ENCODE results near the gene ANKRD28.
A peak's percentile ranks its signal among the peaks of the same experiment; 100 is the strongest.
"Not testable (repeated sequence)": the region's sequence is repeated elsewhere in the genome, so short reads cannot be mapped to it uniquely, and the experiment has no call there.

Gene ANKRD28

GRCh38 chr3:15813079-15813478 is 15.3 kb upstream of the ANKRD28 start:
- H3K9me3 ChIP-seq (ENCODE audit: control insufficient read depth, insufficient read depth, low read length); H3K36me3 ChIP-seq (ENCODE audit: insufficient read depth, low read length); H3K9ac ChIP-seq (ENCODE audit: low read depth, low read length); H3K4me1 ChIP-seq (ENCODE audit: insufficient read depth, low read length): not testable (repeated sequence)

DNA sequence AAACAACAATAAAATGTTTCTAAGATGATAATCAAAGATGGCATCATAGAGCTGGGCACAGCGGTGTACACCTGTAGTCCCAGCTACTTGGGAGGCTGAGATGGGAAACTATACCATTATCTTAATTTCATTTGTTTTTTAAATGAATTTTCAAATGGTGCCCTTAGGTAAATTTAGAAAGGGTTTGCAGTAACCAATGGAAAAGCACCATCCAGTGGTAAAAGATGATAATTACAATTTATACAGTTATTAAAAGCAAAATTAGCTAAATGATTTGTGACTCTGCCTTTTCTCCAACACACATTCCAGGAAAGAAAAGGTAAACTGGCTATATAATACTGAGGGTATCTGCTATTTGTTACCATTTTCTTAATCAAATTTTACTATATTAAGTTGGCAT is 14.4 kb upstream of the ANKRD28 start:
- Histone ChIP-seq H3K9ac (ENCODE audit: low read depth, low read length) (no peak overlapping the region), H3K9me3 (ENCODE audit: control insufficient read depth, insufficient read depth, low read length) (no peaks in the 10 kb centered on the region), H3K4me1 (ENCODE audit: insufficient read depth, low read length) (no peaks in the 10 kb centered on the region), H3K36me3 (ENCODE audit: insufficient read depth, low read length) (no peaks in the 10 kb centered on the region)

GRCh38 chr3:15810702-15811101 is 12.9 kb upstream of the ANKRD28 start:
- H3K4me1 ChIP-seq (ENCODE audit: insufficient read depth, low read length) = no peaks in the 10 kb centered on the region
- no peaks in the 10 kb centered on the region for H3K9me3 ChIP-seq (ENCODE audit: control insufficient read depth, insufficient read depth, low read length)
- no peak overlapping the region for H3K9ac ChIP-seq (ENCODE audit: low read depth, low read length)
- no peaks in the 10 kb centered on the region for H3K36me3 ChIP-seq (ENCODE audit: insufficient read depth, low read length)

- no peaks in the 10 kb centered on the region for H3K4me1 ChIP-seq (ENCODE audit: insufficient read depth, low read length)
- no peaks in the 10 kb centered on the region for H3K9me3 ChIP-seq (ENCODE audit: control insufficient read depth, insufficient read depth, low read length)
- H3K9ac ChIP-seq (ENCODE audit: low read depth, low read length) = no peak overlapping the region
These were observed 11.5 kb upstream of the ANKRD28 start for GRCh38 chr3:15809313-15809712.

GRCh38 chr3:15808679-15809310 is 11.0 kb upstream of the ANKRD28 start:
- no peaks in the 10 kb centered on the region for H3K4me1 ChIP-seq (ENCODE audit: insufficient read depth, low read length)

More at GRCh38 chr3:15809313-15809712, 11.5 kb upstream of the ANKRD28 start:
- no peaks in the 10 kb centered on the region for H3K36me3 ChIP-seq (ENCODE audit: insufficient read depth, low read length)

DNA sequence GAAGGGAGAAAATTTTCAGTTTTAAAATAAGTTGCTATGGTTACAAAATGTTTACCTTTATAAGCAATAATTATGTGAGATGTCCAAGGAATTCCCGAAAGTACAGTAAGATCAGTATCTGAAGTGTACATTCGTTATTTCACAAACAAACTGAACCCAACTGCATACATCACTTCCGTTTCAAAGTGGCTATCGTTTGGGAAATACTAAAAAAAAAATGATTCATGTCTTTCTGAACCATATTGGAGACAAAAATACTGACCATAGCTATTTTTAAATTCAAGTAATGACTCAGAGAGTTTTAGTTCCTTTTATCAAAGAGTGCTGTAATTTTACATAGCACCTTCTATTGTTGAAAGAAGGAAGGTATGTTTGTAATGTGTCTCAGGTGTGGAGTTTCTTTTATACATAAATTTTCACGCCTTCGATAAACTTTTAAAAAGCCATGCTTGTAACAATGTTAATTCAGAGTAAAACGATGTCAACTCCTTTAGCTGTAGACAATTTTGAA is 8.0 kb upstream of the ANKRD28 start:
- Histone ChIP-seq H3K4me1 (ENCODE audit: insufficient read depth, low read length) (no peaks in the 10 kb centered on the region), H3K9ac (ENCODE audit: low read depth, low read length) (no peak overlapping the region), H3K9me3 (ENCODE audit: control insufficient read depth, insufficient read depth, low read length) (no peaks in the 10 kb centered on the region), H3K36me3 (ENCODE audit: insufficient read depth, low read length) (no peaks in the 10 kb centered on the region)

More at GRCh38 chr3:15808679-15809310, 11.0 kb upstream of the ANKRD28 start:
- H3K9ac ChIP-seq (ENCODE audit: low read depth, low read length) = no peak overlapping the region
- no peaks in the 10 kb centered on the region for H3K36me3 ChIP-seq (ENCODE audit: insufficient read depth, low read length)
- no peaks in the 10 kb centered on the region for H3K9me3 ChIP-seq (ENCODE audit: control insufficient read depth, insufficient read depth, low read length)

DNA sequence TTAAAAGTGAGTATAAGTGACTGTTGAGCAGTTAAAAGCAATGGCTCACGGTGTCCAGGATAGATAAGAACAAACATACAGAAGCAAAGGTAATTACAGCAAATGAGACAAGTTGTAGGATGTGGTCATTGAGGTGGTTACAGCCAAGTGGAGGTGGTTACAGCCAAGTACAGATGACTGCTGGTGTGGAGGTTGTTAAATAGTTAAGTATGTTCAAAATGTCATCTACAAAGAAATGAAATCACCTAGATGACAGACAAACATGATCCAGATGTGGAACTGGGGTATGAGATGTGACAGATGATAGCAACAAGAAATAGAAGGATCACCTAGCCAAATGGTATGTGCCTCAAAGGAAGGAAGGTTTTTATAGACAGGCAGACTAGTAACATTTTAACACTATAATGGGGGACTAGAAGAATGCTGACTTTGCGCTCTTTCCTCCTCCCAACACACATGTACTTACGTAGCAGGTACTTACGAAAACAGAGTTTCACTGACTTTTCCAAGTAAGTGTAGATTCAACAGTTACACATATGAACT is 6.8 kb upstream of the ANKRD28 start:
- H3K4me1 ChIP-seq (ENCODE audit: insufficient read depth, low read length) = no peaks in the 10 kb centered on the region
- no peaks in the 10 kb centered on the region for H3K36me3 ChIP-seq (ENCODE audit: insufficient read depth, low read length)
- no peak overlapping the region for H3K9ac ChIP-seq (ENCODE audit: low read depth, low read length)
- H3K9me3 ChIP-seq (ENCODE audit: control insufficient read depth, insufficient read depth, low read length) = no peaks in the 10 kb centered on the region

GRCh38 chr3:15803921-15804320 is 6.1 kb upstream of the ANKRD28 start:
- Histone ChIP-seq H3K9me3 (ENCODE audit: control insufficient read depth, insufficient read depth, low read length) (no peaks in the 10 kb centered on the region), H3K4me1 (ENCODE audit: insufficient read depth, low read length) (no peaks in the 10 kb centered on the region), H3K9ac (ENCODE audit: low read depth, low read length) (no peak overlapping the region), H3K36me3 (ENCODE audit: insufficient read depth, low read length) (no peaks in the 10 kb centered on the region)

- Histone ChIP-seq H3K9ac (ENCODE audit: low read depth, low read length) (no peak overlapping the region), H3K4me1 (ENCODE audit: insufficient read depth, low read length) (peaks cover 16% of the 10 kb centered on the region; the same call in 1 of the 2 replicates), H3K9me3 (ENCODE audit: control insufficient read depth, insufficient read depth, low read length) (no peaks in the 10 kb centered on the region), H3K36me3 (ENCODE audit: insufficient read depth, low read length) (no peaks in the 10 kb centered on the region)
These were observed 3.5 kb upstream of the ANKRD28 start for GRCh38 chr3:15801298-15801697.

GRCh38 chr3:15800780-15801179 is 3.0 kb upstream of the ANKRD28 start:
- Histone ChIP-seq H3K4me1 (ENCODE audit: insufficient read depth, low read length) (peaks cover 22% of the 10 kb centered on the region; the same call in 1 of the 2 replicates), H3K9me3 (ENCODE audit: control insufficient read depth, insufficient read depth, low read length) (no peaks in the 10 kb centered on the region), H3K9ac (ENCODE audit: low read depth, low read length) (no peak overlapping the region), H3K36me3 (ENCODE audit: insufficient read depth, low read length) (no peaks in the 10 kb centered on the region)

GRCh38 chr3:15800327-15800726 is 2.5 kb upstream of the ANKRD28 start:
- Histone ChIP-seq H3K9me3 (ENCODE audit: control insufficient read depth, insufficient read depth, low read length) (no peaks in the 10 kb centered on the region), H3K9ac (ENCODE audit: low read depth, low read length) (no peak overlapping the region), H3K4me1 (ENCODE audit: insufficient read depth, low read length) (peaks cover 22% of the 10 kb centered on the region; the same call in 1 of the 2 replicates), H3K36me3 (ENCODE audit: insufficient read depth, low read length) (no peaks in the 10 kb centered on the region)

DNA sequence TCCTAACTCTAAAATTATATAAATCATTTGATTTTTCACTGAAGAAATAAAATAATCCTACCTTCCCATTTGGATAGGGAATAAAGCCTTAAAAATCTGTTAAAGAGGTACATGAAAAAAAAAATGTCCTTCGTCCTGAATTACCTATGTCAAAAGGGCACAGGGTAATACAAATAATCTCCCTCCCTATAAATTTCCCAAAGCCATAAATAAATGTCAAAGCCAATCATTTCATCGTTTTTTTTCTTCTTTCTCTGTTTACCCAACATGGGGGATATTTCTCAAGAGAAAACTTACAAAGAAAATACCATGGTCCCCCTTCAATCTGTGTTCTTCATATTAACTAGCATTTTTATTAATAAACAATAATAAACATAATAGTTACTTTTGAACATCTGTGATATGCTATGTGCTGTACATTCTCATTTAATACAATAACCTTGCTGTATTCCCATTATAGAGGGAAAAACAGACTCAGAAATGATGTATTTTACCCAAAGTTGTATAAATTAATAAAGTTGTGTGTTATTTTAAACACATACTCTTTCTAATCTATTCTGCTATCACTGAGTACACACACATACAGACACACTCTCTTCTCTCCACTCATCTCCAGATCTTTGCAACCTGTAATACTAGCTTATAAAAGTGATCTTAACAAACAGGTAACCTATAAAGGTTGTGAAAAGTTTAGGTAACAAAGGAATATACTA is 910 bp upstream of the ANKRD28 start:
- H3K4me1 ChIP-seq (ENCODE audit: insufficient read depth, low read length) = peaks cover 22% of the 10 kb centered on the region; the same call in 1 of the 2 replicates
- H3K36me3 ChIP-seq (ENCODE audit: insufficient read depth, low read length) = no peaks in the 10 kb centered on the region
- no peak overlapping the region for H3K9ac ChIP-seq (ENCODE audit: low read depth, low read length)
- no peaks in the 10 kb centered on the region for H3K9me3 ChIP-seq (ENCODE audit: control insufficient read depth, insufficient read depth, low read length)

DNA sequence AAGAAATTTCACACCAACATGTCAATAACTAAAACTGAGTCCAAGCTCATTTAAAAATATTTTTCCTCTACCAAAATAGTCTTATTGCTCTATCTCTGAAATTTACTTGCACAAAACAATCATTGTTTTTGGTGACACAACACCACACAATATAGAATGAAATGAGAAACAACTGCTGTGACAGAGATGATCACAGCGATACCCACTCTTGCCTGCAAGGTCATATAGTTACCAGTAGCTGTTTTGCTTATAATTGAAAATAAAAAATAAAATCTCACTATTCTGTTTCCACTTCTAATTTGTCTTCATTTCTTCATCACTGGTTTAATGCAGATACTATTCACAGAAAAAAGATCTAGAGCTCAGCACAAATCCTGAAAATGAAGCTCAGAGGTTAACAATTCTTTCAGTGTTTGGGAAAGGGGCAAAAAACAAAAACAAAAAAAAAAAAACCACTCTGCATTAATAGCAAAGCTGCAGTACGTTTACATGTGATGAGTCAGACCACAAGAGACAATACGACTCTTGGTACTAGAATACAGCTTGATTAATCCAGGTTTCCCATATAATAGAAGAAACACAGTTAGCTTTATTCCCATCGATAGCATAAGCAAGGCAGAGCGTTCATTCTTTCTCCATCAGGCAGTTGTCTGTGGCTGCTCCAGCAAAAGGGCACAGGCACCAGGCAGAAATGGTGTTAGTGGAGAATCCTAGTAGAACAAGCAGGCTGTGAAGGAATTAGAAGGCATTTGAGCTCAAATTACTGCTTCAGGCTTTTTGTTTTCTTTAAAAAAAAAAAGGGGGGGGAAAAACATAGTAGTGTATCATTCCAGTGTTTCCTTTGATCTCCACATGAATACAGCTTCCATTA is 773 bp downstream of the ANKRD28 start:
- peaks cover 22% of the 10 kb centered on the region; the same call in 1 of the 2 replicates for H3K4me1 ChIP-seq (ENCODE audit: insufficient read depth, low read length)
- H3K9ac ChIP-seq (ENCODE audit: low read depth, low read length) = peak overlapping the region; percentile 14; the same call in 1 of the 2 replicates
- H3K9me3 ChIP-seq (ENCODE audit: control insufficient read depth, insufficient read depth, low read length) = no peaks in the 10 kb centered on the region
- H3K36me3 ChIP-seq (ENCODE audit: insufficient read depth, low read length) = no peaks in the 10 kb centered on the region

DNA sequence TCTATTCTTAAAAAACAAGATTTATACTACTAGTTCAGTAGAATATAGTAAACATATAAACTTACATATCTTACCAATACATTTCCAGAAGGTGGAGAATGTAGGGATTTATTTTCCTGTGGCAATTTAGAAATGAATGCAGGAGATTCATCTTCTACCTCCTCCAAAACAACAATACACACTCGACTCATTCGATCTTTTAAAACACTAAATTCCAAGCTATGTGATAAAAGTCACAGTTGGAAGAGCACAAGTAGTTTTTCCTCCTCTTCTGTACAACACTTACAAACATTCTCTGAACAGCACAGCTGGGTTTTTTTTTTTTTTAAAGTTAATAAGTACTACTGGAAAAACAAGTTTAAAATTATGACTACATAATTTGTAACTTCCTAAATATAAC is 1.4 kb downstream of the ANKRD28 start:
- Histone ChIP-seq H3K9ac (ENCODE audit: low read depth, low read length) (no peak overlapping the region), H3K9me3 (ENCODE audit: control insufficient read depth, insufficient read depth, low read length) (no peaks in the 10 kb centered on the region), H3K36me3 (ENCODE audit: insufficient read depth, low read length) (no peaks in the 10 kb centered on the region), H3K4me1 (ENCODE audit: insufficient read depth, low read length) (peaks cover 22% of the 10 kb centered on the region; the same call in 1 of the 2 replicates)

Data from ES-I3 (cell line).